ENCODE measurements around the gene PYROXD2.
"Not testable (repeated sequence)": the region's sequence is repeated elsewhere in the genome, so short reads cannot be mapped to it uniquely, and the experiment has no call there.

PYROXD2 gene

GRCh38 chr10:98364432-98365102 is 50.4 kb downstream of the PYROXD2 start:
- FAIRE-seq = no peak

DNA sequence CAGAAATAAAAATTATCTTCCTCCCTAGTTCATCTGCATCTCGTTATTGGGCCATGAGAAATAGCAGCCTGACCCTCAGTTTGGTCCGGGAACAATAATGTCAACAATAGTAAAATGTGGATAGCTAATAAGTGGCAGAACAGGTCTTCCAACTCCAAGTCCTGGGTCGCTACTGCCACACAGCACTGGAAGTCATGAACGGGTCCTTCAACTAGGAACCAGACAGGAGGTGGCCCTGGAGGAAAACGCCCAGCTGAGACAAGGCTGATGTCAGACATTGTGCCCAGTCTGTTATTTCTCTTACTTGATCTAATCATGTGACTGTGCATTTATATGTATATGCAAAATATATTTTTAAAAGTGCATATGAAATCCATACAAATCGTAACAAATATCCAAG is 51.8 kb downstream of the PYROXD2 start:
- FAIRE-seq = no peak

GRCh38 chr10:98361131-98362025 is 53.6 kb downstream of the PYROXD2 start:
- no peak for FAIRE-seq

GRCh38 chr10:98357194-98357822 is 57.7 kb downstream of the PYROXD2 start:
- no peak for FAIRE-seq

DNA sequence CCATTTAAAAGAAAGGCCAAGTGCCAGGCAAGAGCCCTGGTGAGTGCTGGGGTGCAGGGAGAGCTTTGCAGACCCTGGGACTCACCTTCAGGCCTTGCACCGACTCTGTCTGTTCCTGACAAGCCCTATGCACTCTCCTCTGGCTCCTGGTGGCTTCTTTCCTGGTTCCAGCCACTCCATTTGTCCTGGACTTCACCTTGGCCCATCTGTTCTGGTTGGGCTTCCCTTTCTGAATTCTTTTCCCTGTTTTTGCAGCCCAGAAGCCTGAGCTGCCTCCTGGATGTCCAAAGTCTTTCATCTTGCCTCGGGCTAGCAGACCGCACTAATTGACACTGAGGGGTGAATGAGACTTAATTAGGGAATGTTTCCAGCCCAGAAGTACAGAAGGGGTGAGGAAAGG is 60.5 kb downstream of the PYROXD2 start:
- no peak for FAIRE-seq

GRCh38 chr10:98353170-98353569 is 61.8 kb downstream of the PYROXD2 start:
- no peak for FAIRE-seq

GRCh38 chr10:98351831-98352402 is 63.1 kb downstream of the PYROXD2 start:
- no peak for FAIRE-seq

GRCh38 chr10:98349508-98349922 is 65.5 kb downstream of the PYROXD2 start:
- peak; percentile 98 for FAIRE-seq

DNA sequence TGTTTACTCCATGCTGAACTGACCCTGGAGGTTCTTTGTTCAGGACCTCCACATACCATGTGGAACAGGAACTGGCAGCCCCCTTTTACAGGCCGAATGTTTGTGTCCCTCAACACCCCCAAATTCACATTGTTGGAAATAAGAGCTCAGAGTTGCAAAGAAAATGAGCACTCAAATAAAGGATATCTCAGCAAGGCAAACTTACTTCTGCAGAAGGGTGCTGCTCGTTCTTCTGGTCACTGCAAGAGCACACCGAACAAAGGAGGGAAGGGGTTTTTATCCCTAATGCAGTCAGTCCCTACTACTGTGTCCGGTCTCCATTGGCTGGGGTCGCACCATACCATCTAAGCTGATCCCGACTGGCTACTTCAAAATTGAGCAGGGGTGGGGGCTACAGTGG is 68.1 kb downstream of the PYROXD2 start:
- FAIRE-seq = no peak

DNA sequence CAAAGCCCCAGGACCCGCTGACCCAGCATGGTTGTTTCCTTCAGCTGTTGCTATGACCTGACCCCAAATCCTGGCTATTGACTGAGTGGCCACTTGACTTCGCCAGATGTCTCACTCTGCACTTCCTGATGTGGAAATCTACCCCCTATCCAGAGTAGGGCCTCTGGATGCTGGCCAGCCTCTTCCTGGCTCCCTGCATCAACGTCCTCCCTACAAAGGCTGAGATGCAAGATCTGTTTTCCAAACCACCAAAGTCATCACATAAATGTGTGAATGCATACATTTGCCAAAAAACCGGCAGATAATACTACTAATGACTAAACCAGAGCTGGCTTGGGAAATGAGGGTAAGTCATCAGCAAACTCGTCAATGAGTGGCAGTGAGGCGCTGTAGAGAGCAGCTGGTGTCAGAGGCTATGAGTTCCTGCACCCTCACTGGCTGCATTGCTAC is 70.4 kb downstream of the PYROXD2 start:
- peak; percentile 92 for FAIRE-seq

DNA sequence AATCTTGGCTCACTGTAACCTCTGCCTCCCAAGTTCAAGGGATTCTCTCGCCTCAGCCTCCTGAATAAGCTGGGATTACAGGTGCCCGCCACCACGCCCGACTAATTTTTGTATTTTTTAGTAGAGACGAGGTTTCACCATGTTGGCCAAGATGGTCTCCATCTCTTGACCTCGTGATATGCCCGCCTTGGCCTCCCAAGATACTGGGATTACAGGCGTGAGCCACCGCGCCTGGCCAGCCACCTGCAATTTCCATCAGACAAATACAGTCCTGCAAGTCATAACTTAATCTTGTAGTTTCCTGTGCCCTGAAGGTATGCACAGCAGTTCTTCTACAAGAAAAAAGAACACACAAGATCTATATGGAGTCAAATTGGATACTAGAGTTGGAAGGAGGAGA is 73.3 kb downstream of the PYROXD2 start:
- not testable (repeated sequence) for FAIRE-seq

- no peak for FAIRE-seq
Measured at GRCh38 chr10:98340940-98341310, 74.1 kb downstream of the PYROXD2 start.

DNA sequence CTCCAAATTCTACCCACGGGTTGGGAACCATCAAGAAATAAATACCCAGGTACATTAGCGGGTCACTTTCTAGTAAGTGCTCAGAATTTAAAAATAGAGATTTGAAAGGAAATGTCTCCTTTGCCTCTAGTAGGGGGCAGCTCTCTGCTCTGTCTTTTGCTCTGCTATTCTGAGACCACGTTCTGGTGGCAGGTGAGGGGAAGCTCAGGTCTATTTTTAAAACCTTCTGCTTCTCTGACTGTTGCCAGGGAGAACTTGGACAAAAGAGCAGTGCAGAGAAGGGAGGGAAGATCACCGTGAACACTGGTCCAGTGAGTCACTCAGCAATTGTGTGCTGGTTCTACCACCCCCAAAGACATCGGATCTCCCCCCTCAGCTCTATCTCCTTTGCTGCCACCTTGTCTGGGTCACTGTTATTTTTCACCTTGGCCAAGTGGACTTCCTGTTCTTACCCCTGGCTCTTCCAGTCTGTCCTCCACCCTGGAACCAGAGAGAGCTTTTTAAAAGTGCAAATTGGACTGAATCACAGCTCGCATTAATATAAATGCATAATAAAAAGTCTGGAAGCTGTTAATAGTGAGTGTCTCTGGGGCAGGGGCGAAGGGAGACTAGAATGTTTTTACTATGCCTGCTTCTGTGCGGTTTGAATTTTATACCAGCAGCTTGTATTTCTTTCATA is 74.6 kb downstream of the PYROXD2 start:
- FAIRE-seq = no peak

GRCh38 chr10:98339799-98340198 is 75.2 kb downstream of the PYROXD2 start:
- FAIRE-seq = no peak

DNA sequence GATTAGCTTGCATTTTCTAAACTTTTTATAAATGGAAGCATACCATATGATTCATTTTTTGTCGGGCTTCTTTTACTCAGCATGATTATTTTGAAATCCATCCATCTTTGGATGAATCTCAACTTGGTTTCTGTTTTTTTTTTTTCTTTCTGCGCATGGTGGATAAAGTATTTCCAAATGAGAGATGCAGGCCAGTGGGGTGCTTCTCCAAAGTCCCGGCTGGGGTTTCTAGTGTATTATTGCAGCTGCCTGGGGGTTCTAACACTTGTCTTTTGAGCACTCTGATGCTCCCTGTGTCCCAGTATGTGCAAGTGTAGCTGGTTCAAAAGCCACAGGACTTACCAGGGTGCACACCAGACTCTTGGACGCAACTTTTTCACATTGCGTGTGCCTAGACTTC is 76.1 kb downstream of the PYROXD2 start:
- FAIRE-seq = no peak

DNA sequence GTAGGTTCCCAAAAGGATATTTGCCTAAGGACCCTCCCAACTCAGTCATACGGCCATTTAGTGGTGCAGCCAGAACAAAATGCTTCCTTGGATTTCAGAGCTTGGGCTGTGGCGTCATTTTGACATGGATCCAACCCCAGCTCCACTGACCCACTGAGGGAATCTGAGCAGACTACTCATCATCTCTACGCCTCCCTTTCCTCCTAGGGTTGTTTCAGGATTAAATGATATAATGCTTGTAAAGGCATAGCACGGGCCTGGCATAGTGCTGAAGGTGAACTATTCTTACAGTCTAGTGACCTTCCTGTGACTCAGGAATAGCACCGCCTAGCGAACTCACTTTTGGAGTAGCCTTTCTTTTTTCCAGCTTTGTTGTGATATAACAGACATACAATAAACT is 76.7 kb downstream of the PYROXD2 start:
- FAIRE-seq = no peak

GRCh38 chr10:98337484-98337883 is 77.5 kb downstream of the PYROXD2 start:
- no peak for FAIRE-seq
